IPS DF 19.7 (cell line): ENCODE measurements around the gene OTUD3.
"Not testable (repeated sequence)": the region's sequence is repeated elsewhere in the genome, so short reads cannot be mapped to it uniquely, and the experiment has no call there.

Source experiments
- DNase-seq: peaks from one replicate; pipeline ENCODE4 v3.0.0-alpha.2; 2013; ENCODE audit warnings: low read depth, low spot score

Gene OTUD3

GRCh38 chr1:19918057-19918456 lies 35.9 kb downstream of the OTUD3 start:
- DNase-seq, result peak; percentile 40

GRCh38 chr1:19920132-19920710 lies 38.0 kb downstream of the OTUD3 start:
- no peak for DNase-seq

- DNase-seq, result no peak
These were observed 39.1 kb downstream of the OTUD3 start for GRCh38 chr1:19921310-19921709.

- no peak for DNase-seq
These were observed 40.0 kb downstream of the OTUD3 start for GRCh38 chr1:19922015-19922688.

- no peak for DNase-seq
These were observed 41.1 kb downstream of the OTUD3 start, which contains the start of gene PLA2G2E for GRCh38 chr1:19923137-19923952. TSS of gene PLA2G2E (minus strand) at chr1:19923617. CDS start at chr1:19923559, 58 bp downstream.

- DNase-seq, result no peak
These were observed 41.8 kb downstream of the OTUD3 start for GRCh38 chr1:19923953-19924346.

GRCh38 chr1:19925342-19926070 lies 43.3 kb downstream of the OTUD3 start:
- no peak for DNase-seq

- DNase-seq, result no peak
These were observed 44.3 kb downstream of the OTUD3 start for GRCh38 chr1:19926296-19927129.

- DNase-seq, result not testable (repeated sequence)
These were observed 44.9 kb downstream of the OTUD3 start for GRCh38 chr1:19927130-19927421.

- DNase-seq, result no peak
These were observed 50.7 kb downstream of the OTUD3 start for GRCh38 chr1:19932866-19933265.

GRCh38 chr1:19934336-19934735 lies 52.1 kb downstream of the OTUD3 start:
- DNase-seq, result no peak

- DNase-seq, result no peak
These were observed 54.0 kb downstream of the OTUD3 start for GRCh38 chr1:19936061-19936750.

- DNase-seq, result no peak
These were observed 56.3 kb downstream of the OTUD3 start for GRCh38 chr1:19938472-19938871.

GRCh38 chr1:19940486-19941205 lies 58.5 kb downstream of the OTUD3 start:
- DNase-seq, result no peak

GRCh38 chr1:19941206-19941568 lies 59.0 kb downstream of the OTUD3 start:
- DNase-seq, result no peak

- no peak for DNase-seq
These were observed 59.9 kb downstream of the OTUD3 start for GRCh38 chr1:19942088-19942487.

- no peak for DNase-seq
These were observed 60.5 kb downstream of the OTUD3 start for GRCh38 chr1:19942657-19943056.

GRCh38 chr1:19945914-19946313 lies 63.7 kb downstream of the OTUD3 start:
- no peak for DNase-seq

GRCh38 chr1:19946331-19946751 lies 64.1 kb downstream of the OTUD3 start:
- no peak for DNase-seq

GRCh38 chr1:19946971-19947370 lies 64.8 kb downstream of the OTUD3 start:
- no peak for DNase-seq
